Sciatic nerve (tissue), 2 donors: ENCODE measurements around the gene C6orf132. TPM values are rescaled to one million over a fixed set of nuclear protein-coding genes. Genes with fewer than 3 reads are reported as not detected.
"Not testable (repeated sequence)": the region's sequence is repeated elsewhere in the genome, so short reads cannot be mapped to it uniquely, and the experiment has no call there.

Source experiments
- ATAC-seq: fragments of 200-7000 bp; cut with Tn5 transposase; one replicate; pipeline ENCODE4 v1.9.1; 2020; ENCODE audit warnings: mild to moderate bottlenecking, moderate library complexity
- DNase-seq: peaks from one replicate; pipeline ENCODE4 v3.0.0-alpha.2; 2020; ENCODE audit warnings: low spot score
- intact Hi-C: fragments of 100-400 bp; cut with DNase I; formaldehyde crosslinking; loops from one replicate; pipeline ENCODE4 v1.14.2; 2022
- total RNA-seq: library from RNA; stranded (reverse); fragmentation: NEBNext Ultra II Directional; extraction: Animal tissue kit (Norgen Biotek cat#: 25700); gene quantifications from one replicate; pipeline ENCODE4 v1.2.1, GENCODE V29; 2021
- donor health status: DM: no; HTN: no; CAD: no.
- donor health status: DM: no; HTN: no; CAD: no.

Gene C6orf132
- total RNA-seq, 1 donor from 2014 or later = 2.6 TPM

DNA sequence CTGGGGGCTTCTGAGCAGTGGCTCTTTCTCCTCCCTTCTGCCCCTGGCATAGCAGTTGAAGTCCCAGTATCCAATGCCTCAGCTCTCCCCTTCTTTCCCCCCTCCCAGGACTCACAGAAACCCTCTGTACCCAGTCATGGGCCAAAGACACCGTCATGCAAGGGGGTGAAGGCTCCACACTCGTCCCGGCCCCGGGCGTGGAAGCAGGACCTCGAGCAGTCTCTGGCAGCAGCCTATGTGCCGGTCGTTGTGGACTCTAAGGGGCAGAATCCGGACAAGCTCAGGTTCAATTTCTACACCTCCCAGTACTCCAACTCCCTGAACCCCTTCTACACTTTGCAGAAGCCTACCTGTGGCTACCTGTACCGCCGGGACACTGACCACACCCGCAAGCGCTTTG lies 20.4 kb upstream of the C6orf132 start:
- ATAC-seq = no peak
- DNase-seq = no peak
- intact Hi-C loops = loop anchor here (10.0 kb wide), 1 partner anchor 88 kb away; no protein-coding TSS in a partner anchor

GRCh38 chr6:42162384-42162783 lies 20.0 kb upstream of the C6orf132 start:
- DNase-seq = no peak
- ATAC-seq = no peak
- intact Hi-C loops = loop anchor here (10.0 kb wide), 1 partner anchor 88 kb away; no protein-coding TSS in a partner anchor

- intact Hi-C loops = loop anchor here (10.0 kb wide), 1 partner anchor 85 kb away; no protein-coding TSS in a partner anchor
- no peak for DNase-seq
- ATAC-seq = no peak
These were observed 17.1 kb upstream of the C6orf132 start for GRCh38 chr6:42159431-42160024.

- no peak for ATAC-seq
- intact Hi-C loops = no loop called here
- no peak for DNase-seq
These were observed 16.2 kb upstream of the C6orf132 start for GRCh38 chr6:42158631-42159030.

- ATAC-seq (peak; percentile 58), DNase-seq (no peak)
- intact Hi-C loops = no loop called here
These were observed 15.6 kb upstream of the C6orf132 start for GRCh38 chr6:42158011-42158410.

- intact Hi-C loops = no loop called here
These were observed 14.2 kb upstream of the C6orf132 start for GRCh38 chr6:42156638-42157037.

GRCh38 chr6:42155293-42155692 lies 12.9 kb upstream of the C6orf132 start:
- ATAC-seq (no peak), DNase-seq (no peak)
- intact Hi-C loops = no loop called here

More at GRCh38 chr6:42156638-42157037, 14.2 kb upstream of the C6orf132 start:
- ATAC-seq = no peak
- DNase-seq = no peak

DNA sequence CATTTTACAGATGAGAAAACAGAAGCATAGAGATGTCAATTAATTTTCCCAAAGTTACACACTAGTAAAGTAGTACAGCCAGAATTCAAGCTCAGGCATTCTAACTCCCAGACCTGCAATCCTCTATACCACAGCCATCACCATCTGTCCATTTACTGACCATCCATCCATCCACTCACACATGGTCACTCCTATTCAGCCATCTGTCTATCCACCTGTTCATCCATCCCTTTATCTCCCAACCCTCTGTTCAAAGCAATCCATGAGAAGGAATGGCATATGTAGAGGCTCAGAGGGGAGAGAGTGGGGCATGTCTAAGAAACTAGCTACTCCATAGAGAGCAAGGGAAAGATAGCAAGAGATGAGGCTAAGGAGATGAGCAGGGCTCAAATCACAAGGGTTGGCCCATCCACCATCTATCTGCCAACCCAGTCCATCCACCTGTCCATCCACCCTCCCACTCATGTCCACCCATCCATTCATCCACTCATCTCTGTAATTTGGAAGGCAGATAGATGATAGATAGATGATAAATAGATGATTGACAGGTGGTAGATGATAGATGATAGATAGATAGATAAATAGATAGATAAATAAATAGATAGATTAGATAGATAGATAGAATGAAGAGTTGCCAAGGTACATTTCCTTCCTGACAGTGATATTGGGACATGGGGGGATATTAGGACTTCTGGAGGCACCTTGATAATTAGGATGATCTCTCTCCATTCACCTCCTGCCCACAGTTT lies 12.2 kb upstream of the C6orf132 start:
- ATAC-seq = no peak
- intact Hi-C loops = no loop called here
- no peak for DNase-seq

DNA sequence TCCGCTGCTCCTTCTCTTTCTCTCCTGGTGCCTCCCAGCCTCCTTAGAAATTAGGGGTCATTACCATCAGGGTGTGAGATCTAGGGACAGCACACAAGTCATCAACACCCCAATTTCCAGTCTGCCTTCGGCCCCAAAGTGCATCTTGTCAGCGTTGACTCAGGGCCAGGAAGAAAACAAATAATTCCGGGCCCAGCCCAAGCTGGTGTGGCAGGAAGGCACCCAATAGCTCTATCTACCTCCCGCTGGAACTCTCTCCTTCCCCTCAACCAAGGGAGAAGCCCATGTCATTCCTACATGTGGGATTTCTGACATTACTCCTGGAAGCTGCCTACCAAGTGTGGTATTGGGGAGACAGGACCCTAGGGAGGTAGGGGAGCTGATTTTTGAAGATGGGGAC lies 11.5 kb upstream of the C6orf132 start:
- no peak for DNase-seq
- intact Hi-C loops = no loop called here
- no peak for ATAC-seq

DNA sequence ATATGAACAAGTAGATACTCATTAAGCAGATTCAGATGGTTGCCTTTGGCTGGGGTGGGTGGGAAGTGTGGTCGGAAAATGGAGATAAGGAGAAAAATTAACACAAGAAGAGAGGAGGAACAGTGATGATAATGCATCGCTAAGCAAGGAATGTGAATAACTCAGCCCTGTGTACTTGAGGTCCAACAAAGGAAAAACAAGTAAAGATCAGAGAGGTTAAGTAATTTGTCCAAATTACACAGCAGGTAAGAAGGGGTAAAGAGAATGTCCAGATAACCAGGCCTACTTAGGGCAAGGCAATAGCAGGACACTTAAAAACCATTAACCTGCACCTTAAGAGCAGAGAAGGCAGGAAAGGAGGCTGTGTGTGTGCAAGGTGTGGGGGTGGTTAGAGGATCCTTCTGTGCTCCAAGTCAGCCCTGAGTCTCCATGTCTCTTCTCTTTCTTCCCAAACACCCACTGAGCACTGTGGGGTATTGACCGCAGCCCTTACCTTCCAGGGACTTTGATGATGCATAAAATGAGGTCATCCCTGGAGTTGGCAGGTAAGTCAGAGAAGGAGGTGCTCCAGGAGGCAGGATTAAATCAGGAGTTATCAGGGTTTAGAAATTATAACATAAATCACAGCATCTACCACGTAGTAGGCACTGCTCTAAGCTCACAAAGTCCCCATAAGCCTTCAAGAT lies 10.3 kb upstream of the C6orf132 start:
- not testable (repeated sequence) for ATAC-seq

DNA sequence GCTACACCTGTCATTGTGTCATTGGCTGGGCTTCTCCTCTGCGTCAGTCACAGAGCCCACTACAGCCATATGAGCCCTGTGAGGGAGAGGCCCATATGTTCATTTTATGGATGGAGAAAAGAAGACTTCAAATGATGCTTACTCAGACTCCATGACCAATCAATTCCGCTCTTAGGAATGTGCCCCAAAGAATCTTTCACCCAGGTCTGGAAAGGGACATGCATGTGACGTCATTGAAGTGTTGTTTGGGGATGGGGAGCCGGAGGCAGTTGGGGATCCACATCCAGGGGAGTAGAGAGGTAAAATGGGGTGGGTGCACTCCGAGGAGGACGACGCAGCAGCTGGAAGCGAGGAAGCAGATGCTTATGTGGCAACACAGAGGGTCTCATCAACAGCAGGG lies 9.6 kb upstream of the C6orf132 start:
- DNase-seq (no peak), ATAC-seq (no peak)
- intact Hi-C loops = no loop called here

More for the DNA sequence above, 10.3 kb upstream of the C6orf132 start:
- DNase-seq, intact Hi-C loops: not testable (repeated sequence)

DNA sequence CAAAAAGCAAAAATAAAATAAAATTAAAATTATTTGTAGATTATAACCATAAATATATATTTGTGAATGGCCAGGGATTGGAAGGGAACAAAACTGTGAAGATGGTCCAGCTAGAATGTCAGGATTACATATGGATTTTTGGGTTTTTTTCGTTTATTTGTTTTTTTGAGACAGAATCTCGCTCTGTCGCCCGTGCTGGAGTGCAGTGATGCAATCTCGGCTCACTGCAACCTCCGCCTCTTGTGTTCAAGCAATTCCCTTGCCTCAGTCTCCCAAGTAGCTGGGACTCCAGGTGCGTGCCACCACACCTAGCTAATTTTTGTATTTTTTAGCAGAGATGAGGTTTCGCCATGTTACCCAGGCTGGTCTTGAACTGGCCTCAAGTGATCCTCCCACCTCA lies 7.8 kb upstream of the C6orf132 start:
- ATAC-seq = no peak
- intact Hi-C loops = no loop called here
- DNase-seq = no peak

DNA sequence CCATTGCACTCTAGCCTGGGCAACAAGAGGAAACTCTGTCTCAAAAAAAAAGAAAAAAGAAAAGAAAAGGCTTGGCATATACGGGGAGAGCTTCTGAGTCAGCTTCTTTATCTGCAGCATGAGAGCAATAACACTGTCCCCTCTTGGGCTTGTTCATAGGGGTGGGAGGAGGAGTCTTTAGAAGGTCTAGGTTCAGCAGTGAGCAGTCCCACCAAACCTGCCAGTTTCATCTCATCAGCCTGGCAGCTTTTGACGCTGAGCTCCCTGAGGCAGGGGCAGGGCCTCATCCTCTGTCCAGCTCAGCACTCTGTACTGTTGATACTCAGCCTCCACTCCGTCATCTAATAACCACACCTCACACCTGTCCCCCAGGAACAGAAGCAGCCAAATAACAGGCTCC lies 5.6 kb upstream of the C6orf132 start:
- ATAC-seq = no peak
- intact Hi-C loops = no loop called here
- no peak for DNase-seq

- ATAC-seq (no peak), DNase-seq (no peak)
- intact Hi-C loops = no loop called here
These were observed 4.7 kb upstream of the C6orf132 start for GRCh38 chr6:42147138-42147562.

- no peak for ATAC-seq
- intact Hi-C loops = no loop called here
These were observed 760 bp downstream of the C6orf132 start for GRCh38 chr6:42141603-42142117.

GRCh38 chr6:42140756-42141602 lies 1.4 kb downstream of the C6orf132 start:
- peak; percentile 20 for ATAC-seq
- intact Hi-C loops = no loop called here
- no peak for DNase-seq

More at GRCh38 chr6:42141603-42142117, 760 bp downstream of the C6orf132 start:
- DNase-seq = no peak

DNA sequence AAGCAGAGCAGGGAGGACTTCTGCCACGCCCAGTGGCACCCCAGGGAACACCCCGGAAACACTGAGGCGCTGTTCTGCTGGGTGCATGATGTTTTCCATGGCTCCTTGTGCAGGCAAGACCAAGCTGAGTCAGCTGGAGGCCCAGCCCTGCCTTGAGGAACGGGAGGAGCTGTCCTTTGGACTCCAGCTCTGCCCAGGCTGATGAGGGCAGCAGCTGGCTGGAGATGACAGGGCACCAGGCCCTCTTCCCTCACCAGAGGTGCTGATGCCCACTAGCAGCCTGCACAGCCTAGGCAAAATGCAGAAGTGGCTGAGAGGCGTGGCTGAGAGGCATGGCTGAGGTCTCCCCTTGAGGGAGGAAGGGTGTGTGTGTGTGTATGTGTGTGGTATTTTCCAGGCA lies 2.4 kb downstream of the C6orf132 start:
- no peak for ATAC-seq
- no peak for DNase-seq
- intact Hi-C loops = no loop called here

DNA sequence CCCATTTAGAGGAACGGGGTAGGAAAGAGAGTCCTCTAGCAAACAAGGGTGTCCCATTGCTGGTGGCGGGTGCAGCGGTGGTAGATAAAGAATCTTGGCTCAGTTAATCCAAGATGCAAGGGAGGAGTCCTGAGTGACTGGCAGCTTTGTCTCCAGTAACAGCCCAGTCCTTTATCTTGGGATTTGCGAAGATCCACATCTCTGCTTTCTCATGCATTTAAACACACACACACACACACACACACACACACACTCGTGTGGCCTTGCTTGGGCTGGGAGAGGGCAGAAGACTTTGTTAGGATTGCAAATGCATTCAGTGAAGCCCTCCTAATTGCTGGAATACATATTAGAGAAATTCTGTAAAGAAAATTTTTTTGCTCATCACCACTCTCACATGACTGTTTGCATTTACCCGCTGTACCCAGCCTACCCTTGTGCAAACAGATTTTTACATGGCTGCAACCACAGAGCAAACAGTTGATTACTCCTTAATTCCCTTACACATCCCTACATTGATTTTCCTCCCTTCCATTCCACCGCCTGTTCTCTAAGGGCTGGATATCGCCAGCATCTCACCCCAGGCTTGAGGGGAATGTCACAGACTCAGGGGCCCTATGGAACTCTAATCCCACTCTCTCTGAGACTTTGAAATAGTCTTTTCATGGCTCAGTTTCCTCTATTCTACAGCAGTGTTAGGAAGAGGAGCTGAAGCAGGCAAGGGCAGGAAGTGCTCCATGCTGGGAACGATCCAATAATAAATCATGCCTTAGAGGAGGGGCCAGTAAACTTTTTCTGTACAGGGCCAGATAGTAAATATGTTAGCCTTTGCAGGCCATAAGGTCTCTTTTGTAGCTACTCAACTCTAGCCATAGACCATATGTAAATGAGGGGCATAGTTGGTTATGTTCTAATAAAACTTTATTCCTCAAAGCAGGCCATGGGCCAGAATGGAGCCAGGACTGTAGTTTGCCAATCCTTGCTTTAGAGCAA lies 3.5 kb downstream of the C6orf132 start:
- ATAC-seq (no peak), DNase-seq (no peak)
- intact Hi-C loops = no loop called here
